ENCODE measurements around the gene ZNF492.

DNA sequence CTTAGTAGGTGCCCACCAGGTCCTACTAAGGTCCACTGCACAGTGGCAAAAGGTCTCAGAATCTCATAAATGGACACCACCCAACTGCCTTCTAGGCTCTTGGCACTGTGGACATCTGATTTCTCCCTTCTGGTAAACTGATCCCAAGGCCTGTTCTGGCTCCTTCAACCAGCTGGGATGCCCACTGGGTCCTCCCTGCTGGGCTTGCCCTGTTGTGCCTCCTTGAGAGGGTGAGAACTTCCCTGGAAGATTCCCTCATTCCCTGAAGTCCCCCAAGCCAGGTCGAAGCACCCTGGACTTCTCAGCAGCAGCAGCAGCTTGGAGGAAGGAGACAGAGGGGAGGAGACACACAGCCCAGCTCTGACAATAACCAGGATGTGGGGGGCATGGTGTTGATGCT is 6.6 kb upstream of the ZNF492 start:
- TF ChIP-seq, protein P1, sequence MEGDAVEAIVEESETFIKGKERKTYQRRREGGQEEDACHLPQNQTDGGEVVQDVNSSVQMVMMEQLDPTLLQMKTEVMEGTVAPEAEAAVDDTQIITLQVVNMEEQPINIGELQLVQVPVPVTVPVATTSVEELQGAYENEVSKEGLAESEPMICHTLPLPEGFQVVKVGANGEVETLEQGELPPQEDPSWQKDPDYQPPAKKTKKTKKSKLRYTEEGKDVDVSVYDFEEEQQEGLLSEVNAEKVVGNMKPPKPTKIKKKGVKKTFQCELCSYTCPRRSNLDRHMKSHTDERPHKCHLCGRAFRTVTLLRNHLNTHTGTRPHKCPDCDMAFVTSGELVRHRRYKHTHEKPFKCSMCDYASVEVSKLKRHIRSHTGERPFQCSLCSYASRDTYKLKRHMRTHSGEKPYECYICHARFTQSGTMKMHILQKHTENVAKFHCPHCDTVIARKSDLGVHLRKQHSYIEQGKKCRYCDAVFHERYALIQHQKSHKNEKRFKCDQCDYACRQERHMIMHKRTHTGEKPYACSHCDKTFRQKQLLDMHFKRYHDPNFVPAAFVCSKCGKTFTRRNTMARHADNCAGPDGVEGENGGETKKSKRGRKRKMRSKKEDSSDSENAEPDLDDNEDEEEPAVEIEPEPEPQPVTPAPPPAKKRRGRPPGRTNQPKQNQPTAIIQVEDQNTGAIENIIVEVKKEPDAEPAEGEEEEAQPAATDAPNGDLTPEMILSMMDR (IDR thresholded peaks at IDR 0.05) = no peak
- TF ChIP-seq POLR2A (IDR thresholded peaks at IDR 0.05) = no peak
